Nucleus accumbens (tissue), 56 donors: ENCODE measurements around the gene CFAP161.
"Not testable (repeated sequence)": the region's sequence is repeated elsewhere in the genome, so short reads cannot be mapped to it uniquely, and the experiment has no call there.

Source experiments
- DNase-seq, 56 donors: peaks; one replicate each; lab custom pipeline; 2025; lab: John Stamatoyannopoulos, UW

CFAP161 gene

GRCh38 chr15:81105545-81105944 lies 28.5 kb upstream of the CFAP161 start:
- DNase-seq = no peak

- DNase-seq = peak in 29 of 56 donors; percentile 4 to 60 (median 25)
These were observed 27.5 kb upstream of the CFAP161 start for GRCh38 chr15:81106560-81106959.

- no peak for DNase-seq
These were observed 26.2 kb upstream of the CFAP161 start for GRCh38 chr15:81107889-81108288.

- peak in 7 of 56 donors; percentile 5 to 40 (median 17) for DNase-seq
These were observed 25.6 kb upstream of the CFAP161 start for GRCh38 chr15:81108427-81108826.

- no peak for DNase-seq
These were observed 23.1 kb upstream of the CFAP161 start for GRCh38 chr15:81111018-81111417.

- no peak for DNase-seq
These were observed 22.3 kb upstream of the CFAP161 start for GRCh38 chr15:81111510-81112470.

GRCh38 chr15:81113204-81113657 lies 20.8 kb upstream of the CFAP161 start:
- no peak for DNase-seq

GRCh38 chr15:81113861-81114291 lies 20.2 kb upstream of the CFAP161 start:
- no peak for DNase-seq

GRCh38 chr15:81115054-81115939 lies 18.8 kb upstream of the CFAP161 start:
- no peak for DNase-seq

GRCh38 chr15:81117136-81117535 lies 16.9 kb upstream of the CFAP161 start:
- DNase-seq = no peak

GRCh38 chr15:81117581-81117980 lies 16.5 kb upstream of the CFAP161 start:
- no peak for DNase-seq

- no peak for DNase-seq
These were observed 15.7 kb upstream of the CFAP161 start for GRCh38 chr15:81118361-81118760.

- DNase-seq = no peak
These were observed 14.0 kb upstream of the CFAP161 start for GRCh38 chr15:81120069-81120468.

- no peak for DNase-seq
These were observed 7.2 kb upstream of the CFAP161 start for GRCh38 chr15:81126892-81127291.

GRCh38 chr15:81141478-81141877 lies 7.4 kb downstream of the CFAP161 start:
- not testable (repeated sequence) for DNase-seq

- DNase-seq = no peak
These were observed 11.9 kb downstream of the CFAP161 start for GRCh38 chr15:81146006-81146405.

- no peak for DNase-seq
These were observed 12.4 kb downstream of the CFAP161 start for GRCh38 chr15:81146466-81146865.

GRCh38 chr15:81151389-81151788 lies 17.3 kb downstream of the CFAP161 start:
- DNase-seq = no peak

GRCh38 chr15:81152339-81152738 lies 18.3 kb downstream of the CFAP161 start:
- DNase-seq = no peak

GRCh38 chr15:81152799-81153198 lies 18.7 kb downstream of the CFAP161 start:
- no peak for DNase-seq
